Measurements from ENCODE around the gene NAALADL2.

DNA sequence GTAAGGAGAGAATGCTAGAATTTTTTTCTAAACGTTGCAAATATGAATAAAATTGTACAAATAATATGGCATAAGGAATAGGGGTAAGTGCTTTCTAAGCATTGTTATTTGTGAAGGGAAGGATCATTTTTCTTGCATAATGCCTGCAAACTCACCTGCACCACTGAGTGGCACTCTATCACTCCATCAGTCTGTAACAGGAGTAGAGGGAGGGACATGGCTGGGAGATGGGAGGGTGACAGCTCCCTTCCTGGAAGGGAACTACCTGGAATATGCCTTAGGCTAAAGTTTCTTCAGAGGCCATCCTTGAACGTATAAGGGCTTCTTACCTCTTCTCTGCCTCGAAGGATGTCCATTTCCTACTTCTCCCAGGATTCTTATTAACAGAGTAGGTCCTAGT, 3.0 kb downstream of the NAALADL2 start:
- TF ChIP-seq CBFB (CRISPR knock-in tag; IDR thresholded peaks at IDR 0.05) (no peak), POLR2AphosphoS5 (IDR thresholded peaks at IDR 0.05; ENCODE audit: control insufficient read depth, insufficient read depth, low read depth, low read length) (no peak), ILK (tag; IDR thresholded peaks at IDR 0.05; ENCODE audit: borderline replicate concordance, low read depth) (no peak), ZNF274 (IDR thresholded peaks at IDR 0.05; ENCODE audit: borderline replicate concordance, low read depth, low read length) (no peak)
- TF ChIP-seq, protein P1, sequence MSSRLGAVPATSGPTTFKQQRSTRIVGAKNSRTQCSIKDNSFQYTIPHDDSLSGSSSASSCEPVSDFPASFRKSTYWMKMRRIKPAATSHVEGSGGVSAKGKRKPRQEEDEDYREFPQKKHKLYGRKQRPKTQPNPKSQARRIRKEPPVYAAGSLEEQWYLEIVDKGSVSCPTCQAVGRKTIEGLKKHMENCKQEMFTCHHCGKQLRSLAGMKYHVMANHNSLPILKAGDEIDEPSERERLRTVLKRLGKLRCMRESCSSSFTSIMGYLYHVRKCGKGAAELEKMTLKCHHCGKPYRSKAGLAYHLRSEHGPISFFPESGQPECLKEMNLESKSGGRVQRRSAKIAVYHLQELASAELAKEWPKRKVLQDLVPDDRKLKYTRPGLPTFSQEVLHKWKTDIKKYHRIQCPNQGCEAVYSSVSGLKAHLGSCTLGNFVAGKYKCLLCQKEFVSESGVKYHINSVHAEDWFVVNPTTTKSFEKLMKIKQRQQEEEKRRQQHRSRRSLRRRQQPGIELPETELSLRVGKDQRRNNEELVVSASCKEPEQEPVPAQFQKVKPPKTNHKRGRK (tag; IDR thresholded peaks at IDR 0.05), result no peak
- TF ChIP-seq, protein P2, sequence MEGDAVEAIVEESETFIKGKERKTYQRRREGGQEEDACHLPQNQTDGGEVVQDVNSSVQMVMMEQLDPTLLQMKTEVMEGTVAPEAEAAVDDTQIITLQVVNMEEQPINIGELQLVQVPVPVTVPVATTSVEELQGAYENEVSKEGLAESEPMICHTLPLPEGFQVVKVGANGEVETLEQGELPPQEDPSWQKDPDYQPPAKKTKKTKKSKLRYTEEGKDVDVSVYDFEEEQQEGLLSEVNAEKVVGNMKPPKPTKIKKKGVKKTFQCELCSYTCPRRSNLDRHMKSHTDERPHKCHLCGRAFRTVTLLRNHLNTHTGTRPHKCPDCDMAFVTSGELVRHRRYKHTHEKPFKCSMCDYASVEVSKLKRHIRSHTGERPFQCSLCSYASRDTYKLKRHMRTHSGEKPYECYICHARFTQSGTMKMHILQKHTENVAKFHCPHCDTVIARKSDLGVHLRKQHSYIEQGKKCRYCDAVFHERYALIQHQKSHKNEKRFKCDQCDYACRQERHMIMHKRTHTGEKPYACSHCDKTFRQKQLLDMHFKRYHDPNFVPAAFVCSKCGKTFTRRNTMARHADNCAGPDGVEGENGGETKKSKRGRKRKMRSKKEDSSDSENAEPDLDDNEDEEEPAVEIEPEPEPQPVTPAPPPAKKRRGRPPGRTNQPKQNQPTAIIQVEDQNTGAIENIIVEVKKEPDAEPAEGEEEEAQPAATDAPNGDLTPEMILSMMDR (IDR thresholded peaks at IDR 0.05 in 2 of 3, conservative IDR thresholded peaks at IDR 0.05 in 1 of 3; ENCODE audit: insufficient read depth in 2 of 3, low read depth in 1 of 3, low read length in 3 of 3), result no peak
